ENCODE measurements around the gene CTNNBL1. TPM values are rescaled to one million over a fixed set of nuclear protein-coding genes. Genes with fewer than 3 reads are reported as not detected.

CTNNBL1 gene
- total and polyA plus RNA-seq, 2 donors (not counting 1 experiment from before 2014, with no cell fraction given), result 31.3 to 39.0 TPM

GRCh38 chr20:37774156-37774555, 80.3 kb downstream of the CTNNBL1 start:
- Histone ChIP-seq H3K4me1 (ENCODE audit: control insufficient read depth, extremely low read depth, insufficient read depth, low read length) (no peaks in the 10 kb centered on the region), H4K20me1 (ENCODE audit: control insufficient read depth, extremely low read depth, insufficient read depth, low read length) (no peaks in the 10 kb centered on the region), H3K4me2 (ENCODE audit: extremely low read depth, insufficient read depth, low read length) (no peak overlapping the region), H3K4me3 (replicated peaks in 1 of 4; ENCODE audit: control extremely low read depth in 1 of 4, insufficient read depth in 1 of 4, low read depth in 3 of 4, low read length in 4 of 4) (no peak overlapping the region), H3K36me3 (ENCODE audit: control insufficient read depth, insufficient read depth, low read length) (peaks cover 2% of the 10 kb centered on the region), H3K9me3 (ENCODE audit: control insufficient read depth, insufficient read depth, low read depth, low read length) (no peaks in the 10 kb centered on the region), H3K79me2 (ENCODE audit: control insufficient read depth, insufficient read depth, low read length) (no peaks in the 10 kb centered on the region), H2AFZ (ENCODE audit: low read length) (no peak overlapping the region), H3K27ac (ENCODE audit: insufficient read depth, low read length) (no peak overlapping the region), H3K9ac (ENCODE audit: insufficient read depth, low read length) (no peak overlapping the region), H3K27me3 (ENCODE audit: control insufficient read depth, insufficient read depth, low read length) (no peaks in the 10 kb centered on the region)
- DNase-seq (ENCODE audit: low read depth in 2 of 2), result no peak
- TF ChIP-seq CTCF (conservative IDR thresholded peaks at IDR 0.05 in 1 of 2, IDR thresholded peaks at IDR 0.05 in 1 of 2; ENCODE audit: low read depth in 1 of 2, low read length in 2 of 2) (no peak), EZH2 (IDR thresholded peaks at IDR 0.05; ENCODE audit: low read length, missing control alignments) (no peak)

- H3K9me3 ChIP-seq (ENCODE audit: control insufficient read depth, insufficient read depth, low read depth, low read length), result no peaks in the 10 kb centered on the region
- peak in 1 of 2 donors; percentile 55 for DNase-seq (ENCODE audit: low read depth in 2 of 2)
Measured at GRCh38 chr20:37775200-37775599, 81.4 kb downstream of the CTNNBL1 start.

GRCh38 chr20:37776049-37776448, 82.2 kb downstream of the CTNNBL1 start:
- Histone ChIP-seq H2AFZ (ENCODE audit: low read length) (no peak overlapping the region), H3K27ac (ENCODE audit: insufficient read depth, low read length) (no peak overlapping the region), H3K4me1 (ENCODE audit: control insufficient read depth, extremely low read depth, insufficient read depth, low read length) (no peaks in the 10 kb centered on the region), H4K20me1 (ENCODE audit: control insufficient read depth, extremely low read depth, insufficient read depth, low read length) (no peaks in the 10 kb centered on the region), H3K4me2 (ENCODE audit: extremely low read depth, insufficient read depth, low read length) (no peak overlapping the region), H3K27me3 (ENCODE audit: control insufficient read depth, insufficient read depth, low read length) (no peaks in the 10 kb centered on the region), H3K9me3 (ENCODE audit: control insufficient read depth, insufficient read depth, low read depth, low read length) (no peaks in the 10 kb centered on the region), H3K79me2 (ENCODE audit: control insufficient read depth, insufficient read depth, low read length) (no peaks in the 10 kb centered on the region), H3K4me3 (replicated peaks in 1 of 4; ENCODE audit: control extremely low read depth in 1 of 4, insufficient read depth in 1 of 4, low read depth in 3 of 4, low read length in 4 of 4) (no peak overlapping the region), H3K9ac (ENCODE audit: insufficient read depth, low read length) (no peak overlapping the region), H3K36me3 (ENCODE audit: control insufficient read depth, insufficient read depth, low read length) (peaks cover 2% of the 10 kb centered on the region)
- DNase-seq (ENCODE audit: low read depth in 2 of 2), result no peak
- TF ChIP-seq EZH2 (IDR thresholded peaks at IDR 0.05; ENCODE audit: low read length, missing control alignments) (no peak), CTCF (conservative IDR thresholded peaks at IDR 0.05 in 1 of 2, IDR thresholded peaks at IDR 0.05 in 1 of 2; ENCODE audit: low read depth in 1 of 2, low read length in 2 of 2) (no peak)

More at GRCh38 chr20:37775200-37775599, 81.4 kb downstream of the CTNNBL1 start:
- Histone ChIP-seq H3K27ac (ENCODE audit: insufficient read depth, low read length) (no peak overlapping the region), H3K79me2 (ENCODE audit: control insufficient read depth, insufficient read depth, low read length) (no peaks in the 10 kb centered on the region), H3K9ac (ENCODE audit: insufficient read depth, low read length) (no peak overlapping the region), H3K36me3 (ENCODE audit: control insufficient read depth, insufficient read depth, low read length) (peaks cover 2% of the 10 kb centered on the region), H3K4me2 (ENCODE audit: extremely low read depth, insufficient read depth, low read length) (no peak overlapping the region), H4K20me1 (ENCODE audit: control insufficient read depth, extremely low read depth, insufficient read depth, low read length) (no peaks in the 10 kb centered on the region), H3K27me3 (ENCODE audit: control insufficient read depth, insufficient read depth, low read length) (no peaks in the 10 kb centered on the region), H3K4me3 (replicated peaks in 1 of 4; ENCODE audit: control extremely low read depth in 1 of 4, insufficient read depth in 1 of 4, low read depth in 3 of 4, low read length in 4 of 4) (no peak overlapping the region), H3K4me1 (ENCODE audit: control insufficient read depth, extremely low read depth, insufficient read depth, low read length) (no peaks in the 10 kb centered on the region), H2AFZ (ENCODE audit: low read length) (no peak overlapping the region)
- TF ChIP-seq EZH2 (IDR thresholded peaks at IDR 0.05; ENCODE audit: low read length, missing control alignments), result no peak
- no peak for TF ChIP-seq CTCF (conservative IDR thresholded peaks at IDR 0.05 in 1 of 2, IDR thresholded peaks at IDR 0.05 in 1 of 2; ENCODE audit: low read depth in 1 of 2, low read length in 2 of 2)
